ENCODE data around the gene GLIS1. TPM values are rescaled to one million over a fixed set of nuclear protein-coding genes. Genes with fewer than 3 reads are reported as not detected.

Gene GLIS1
- total RNA-seq, 1 donor from 2014 or later, result 1.6 TPM

GRCh38 chr1:53546409-53547155 is 192.4 kb downstream of the GLIS1 start:
- TF ChIP-seq CTCF (IDR thresholded peaks at IDR 0.05; ENCODE audit: unreplicated experiment), result no peak
- Mint-ChIP-seq H3K27ac (no peak overlapping the region), H3K36me3 (no peaks in the 10 kb centered on the region), H3K4me1 (peaks cover 16% of the 10 kb centered on the region), H3K27me3 (ENCODE audit: low read depth) (peaks cover 2% of the 10 kb centered on the region), H3K9me3 (no peaks in the 10 kb centered on the region), H3K4me3 (no peak overlapping the region)
- DNase-seq (ENCODE audit: low spot score in 2 of 2, unreplicated experiment in 2 of 2), result no peak

GRCh38 chr1:53545663-53546408 is 193.1 kb downstream of the GLIS1 start:
- Mint-ChIP-seq H3K4me3 (no peak overlapping the region), H3K36me3 (no peaks in the 10 kb centered on the region), H3K9me3 (no peaks in the 10 kb centered on the region), H3K27ac (no peak overlapping the region), H3K27me3 (ENCODE audit: low read depth) (peaks cover 2% of the 10 kb centered on the region), H3K4me1 (peaks cover 16% of the 10 kb centered on the region)
- DNase-seq (ENCODE audit: low spot score in 2 of 2, unreplicated experiment in 2 of 2), result peak in 1 of 2 experiments; percentile 5
- TF ChIP-seq CTCF (IDR thresholded peaks at IDR 0.05; ENCODE audit: unreplicated experiment), result no peak

- Mint-ChIP-seq H3K4me3 (no peak overlapping the region), H3K36me3 (no peaks in the 10 kb centered on the region), H3K27me3 (ENCODE audit: low read depth) (peaks cover 2% of the 10 kb centered on the region), H3K4me1 (peaks cover 16% of the 10 kb centered on the region), H3K9me3 (no peaks in the 10 kb centered on the region), H3K27ac (no peak overlapping the region)
- peak in 1 of 2 experiments; percentile 5 for DNase-seq (ENCODE audit: low spot score in 2 of 2, unreplicated experiment in 2 of 2)
- no peak for TF ChIP-seq CTCF (IDR thresholded peaks at IDR 0.05; ENCODE audit: unreplicated experiment)
Observed at GRCh38 chr1:53544728-53545515, 194.0 kb downstream of the GLIS1 start.

GRCh38 chr1:53543778-53544695 is 194.9 kb downstream of the GLIS1 start:
- no peak overlapping the region for H3K4me3 Mint-ChIP-seq
- H3K27ac Mint-ChIP-seq, result no peak overlapping the region
- no peak for TF ChIP-seq CTCF (IDR thresholded peaks at IDR 0.05; ENCODE audit: unreplicated experiment)
- peaks cover 2% of the 10 kb centered on the region for H3K27me3 Mint-ChIP-seq (ENCODE audit: low read depth)
- DNase-seq (ENCODE audit: low spot score in 2 of 2, unreplicated experiment in 2 of 2), result no peak
- no peaks in the 10 kb centered on the region for H3K36me3 Mint-ChIP-seq
- H3K4me1 Mint-ChIP-seq, result peaks cover 16% of the 10 kb centered on the region
- no peaks in the 10 kb centered on the region for H3K9me3 Mint-ChIP-seq

Data from mesothelial cell of epicardium (in vitro differentiated cells).